Measurements from ENCODE around the gene PHC2. TPM values are rescaled to one million over a fixed set of nuclear protein-coding genes. Genes with fewer than 3 reads are reported as not detected.

PHC2 gene
- total and polyA plus RNA-seq, 9 of the 15 experiments (the other 6 are each of a cell fraction or from before 2014, with no cell fraction given), result 3.1 to 67.6 (median 34.6) TPM

DNA sequence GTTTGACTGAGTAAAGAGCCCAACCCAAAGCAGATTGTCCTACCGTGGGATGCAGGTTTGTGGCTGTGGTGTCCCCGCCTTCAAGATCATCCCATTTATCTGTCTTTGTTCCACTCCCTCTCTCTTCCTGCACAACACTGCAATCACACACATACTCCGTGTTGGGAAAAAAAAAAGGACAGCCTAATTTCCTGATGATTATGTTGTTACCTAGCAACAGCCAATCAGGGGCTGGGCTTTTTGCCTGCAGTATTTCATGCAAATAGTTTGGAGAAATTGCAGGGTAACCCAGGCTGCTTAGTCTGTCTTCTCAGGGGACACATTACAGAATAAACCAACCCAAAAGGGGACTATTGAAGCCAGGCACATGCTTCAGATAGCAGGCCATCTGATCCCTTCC, 38.3 kb downstream of the PHC2 start (continued):
- TF ChIP-seq, protein P1, sequence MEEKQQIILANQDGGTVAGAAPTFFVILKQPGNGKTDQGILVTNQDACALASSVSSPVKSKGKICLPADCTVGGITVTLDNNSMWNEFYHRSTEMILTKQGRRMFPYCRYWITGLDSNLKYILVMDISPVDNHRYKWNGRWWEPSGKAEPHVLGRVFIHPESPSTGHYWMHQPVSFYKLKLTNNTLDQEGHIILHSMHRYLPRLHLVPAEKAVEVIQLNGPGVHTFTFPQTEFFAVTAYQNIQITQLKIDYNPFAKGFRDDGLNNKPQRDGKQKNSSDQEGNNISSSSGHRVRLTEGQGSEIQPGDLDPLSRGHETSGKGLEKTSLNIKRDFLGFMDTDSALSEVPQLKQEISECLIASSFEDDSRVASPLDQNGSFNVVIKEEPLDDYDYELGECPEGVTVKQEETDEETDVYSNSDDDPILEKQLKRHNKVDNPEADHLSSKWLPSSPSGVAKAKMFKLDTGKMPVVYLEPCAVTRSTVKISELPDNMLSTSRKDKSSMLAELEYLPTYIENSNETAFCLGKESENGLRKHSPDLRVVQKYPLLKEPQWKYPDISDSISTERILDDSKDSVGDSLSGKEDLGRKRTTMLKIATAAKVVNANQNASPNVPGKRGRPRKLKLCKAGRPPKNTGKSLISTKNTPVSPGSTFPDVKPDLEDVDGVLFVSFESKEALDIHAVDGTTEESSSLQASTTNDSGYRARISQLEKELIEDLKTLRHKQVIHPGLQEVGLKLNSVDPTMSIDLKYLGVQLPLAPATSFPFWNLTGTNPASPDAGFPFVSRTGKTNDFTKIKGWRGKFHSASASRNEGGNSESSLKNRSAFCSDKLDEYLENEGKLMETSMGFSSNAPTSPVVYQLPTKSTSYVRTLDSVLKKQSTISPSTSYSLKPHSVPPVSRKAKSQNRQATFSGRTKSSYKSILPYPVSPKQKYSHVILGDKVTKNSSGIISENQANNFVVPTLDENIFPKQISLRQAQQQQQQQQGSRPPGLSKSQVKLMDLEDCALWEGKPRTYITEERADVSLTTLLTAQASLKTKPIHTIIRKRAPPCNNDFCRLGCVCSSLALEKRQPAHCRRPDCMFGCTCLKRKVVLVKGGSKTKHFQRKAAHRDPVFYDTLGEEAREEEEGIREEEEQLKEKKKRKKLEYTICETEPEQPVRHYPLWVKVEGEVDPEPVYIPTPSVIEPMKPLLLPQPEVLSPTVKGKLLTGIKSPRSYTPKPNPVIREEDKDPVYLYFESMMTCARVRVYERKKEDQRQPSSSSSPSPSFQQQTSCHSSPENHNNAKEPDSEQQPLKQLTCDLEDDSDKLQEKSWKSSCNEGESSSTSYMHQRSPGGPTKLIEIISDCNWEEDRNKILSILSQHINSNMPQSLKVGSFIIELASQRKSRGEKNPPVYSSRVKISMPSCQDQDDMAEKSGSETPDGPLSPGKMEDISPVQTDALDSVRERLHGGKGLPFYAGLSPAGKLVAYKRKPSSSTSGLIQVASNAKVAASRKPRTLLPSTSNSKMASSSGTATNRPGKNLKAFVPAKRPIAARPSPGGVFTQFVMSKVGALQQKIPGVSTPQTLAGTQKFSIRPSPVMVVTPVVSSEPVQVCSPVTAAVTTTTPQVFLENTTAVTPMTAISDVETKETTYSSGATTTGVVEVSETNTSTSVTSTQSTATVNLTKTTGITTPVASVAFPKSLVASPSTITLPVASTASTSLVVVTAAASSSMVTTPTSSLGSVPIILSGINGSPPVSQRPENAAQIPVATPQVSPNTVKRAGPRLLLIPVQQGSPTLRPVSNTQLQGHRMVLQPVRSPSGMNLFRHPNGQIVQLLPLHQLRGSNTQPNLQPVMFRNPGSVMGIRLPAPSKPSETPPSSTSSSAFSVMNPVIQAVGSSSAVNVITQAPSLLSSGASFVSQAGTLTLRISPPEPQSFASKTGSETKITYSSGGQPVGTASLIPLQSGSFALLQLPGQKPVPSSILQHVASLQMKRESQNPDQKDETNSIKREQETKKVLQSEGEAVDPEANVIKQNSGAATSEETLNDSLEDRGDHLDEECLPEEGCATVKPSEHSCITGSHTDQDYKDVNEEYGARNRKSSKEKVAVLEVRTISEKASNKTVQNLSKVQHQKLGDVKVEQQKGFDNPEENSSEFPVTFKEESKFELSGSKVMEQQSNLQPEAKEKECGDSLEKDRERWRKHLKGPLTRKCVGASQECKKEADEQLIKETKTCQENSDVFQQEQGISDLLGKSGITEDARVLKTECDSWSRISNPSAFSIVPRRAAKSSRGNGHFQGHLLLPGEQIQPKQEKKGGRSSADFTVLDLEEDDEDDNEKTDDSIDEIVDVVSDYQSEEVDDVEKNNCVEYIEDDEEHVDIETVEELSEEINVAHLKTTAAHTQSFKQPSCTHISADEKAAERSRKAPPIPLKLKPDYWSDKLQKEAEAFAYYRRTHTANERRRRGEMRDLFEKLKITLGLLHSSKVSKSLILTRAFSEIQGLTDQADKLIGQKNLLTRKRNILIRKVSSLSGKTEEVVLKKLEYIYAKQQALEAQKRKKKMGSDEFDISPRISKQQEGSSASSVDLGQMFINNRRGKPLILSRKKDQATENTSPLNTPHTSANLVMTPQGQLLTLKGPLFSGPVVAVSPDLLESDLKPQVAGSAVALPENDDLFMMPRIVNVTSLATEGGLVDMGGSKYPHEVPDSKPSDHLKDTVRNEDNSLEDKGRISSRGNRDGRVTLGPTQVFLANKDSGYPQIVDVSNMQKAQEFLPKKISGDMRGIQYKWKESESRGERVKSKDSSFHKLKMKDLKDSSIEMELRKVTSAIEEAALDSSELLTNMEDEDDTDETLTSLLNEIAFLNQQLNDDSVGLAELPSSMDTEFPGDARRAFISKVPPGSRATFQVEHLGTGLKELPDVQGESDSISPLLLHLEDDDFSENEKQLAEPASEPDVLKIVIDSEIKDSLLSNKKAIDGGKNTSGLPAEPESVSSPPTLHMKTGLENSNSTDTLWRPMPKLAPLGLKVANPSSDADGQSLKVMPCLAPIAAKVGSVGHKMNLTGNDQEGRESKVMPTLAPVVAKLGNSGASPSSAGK (IDR thresholded peaks at IDR 0.05), result no peak
- TF ChIP-seq, protein P2, sequence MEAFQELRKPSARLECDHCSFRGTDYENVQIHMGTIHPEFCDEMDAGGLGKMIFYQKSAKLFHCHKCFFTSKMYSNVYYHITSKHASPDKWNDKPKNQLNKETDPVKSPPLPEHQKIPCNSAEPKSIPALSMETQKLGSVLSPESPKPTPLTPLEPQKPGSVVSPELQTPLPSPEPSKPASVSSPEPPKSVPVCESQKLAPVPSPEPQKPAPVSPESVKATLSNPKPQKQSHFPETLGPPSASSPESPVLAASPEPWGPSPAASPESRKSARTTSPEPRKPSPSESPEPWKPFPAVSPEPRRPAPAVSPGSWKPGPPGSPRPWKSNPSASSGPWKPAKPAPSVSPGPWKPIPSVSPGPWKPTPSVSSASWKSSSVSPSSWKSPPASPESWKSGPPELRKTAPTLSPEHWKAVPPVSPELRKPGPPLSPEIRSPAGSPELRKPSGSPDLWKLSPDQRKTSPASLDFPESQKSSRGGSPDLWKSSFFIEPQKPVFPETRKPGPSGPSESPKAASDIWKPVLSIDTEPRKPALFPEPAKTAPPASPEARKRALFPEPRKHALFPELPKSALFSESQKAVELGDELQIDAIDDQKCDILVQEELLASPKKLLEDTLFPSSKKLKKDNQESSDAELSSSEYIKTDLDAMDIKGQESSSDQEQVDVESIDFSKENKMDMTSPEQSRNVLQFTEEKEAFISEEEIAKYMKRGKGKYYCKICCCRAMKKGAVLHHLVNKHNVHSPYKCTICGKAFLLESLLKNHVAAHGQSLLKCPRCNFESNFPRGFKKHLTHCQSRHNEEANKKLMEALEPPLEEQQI (IDR thresholded peaks at IDR 0.05), result no peak
- TF ChIP-seq, protein P3, sequence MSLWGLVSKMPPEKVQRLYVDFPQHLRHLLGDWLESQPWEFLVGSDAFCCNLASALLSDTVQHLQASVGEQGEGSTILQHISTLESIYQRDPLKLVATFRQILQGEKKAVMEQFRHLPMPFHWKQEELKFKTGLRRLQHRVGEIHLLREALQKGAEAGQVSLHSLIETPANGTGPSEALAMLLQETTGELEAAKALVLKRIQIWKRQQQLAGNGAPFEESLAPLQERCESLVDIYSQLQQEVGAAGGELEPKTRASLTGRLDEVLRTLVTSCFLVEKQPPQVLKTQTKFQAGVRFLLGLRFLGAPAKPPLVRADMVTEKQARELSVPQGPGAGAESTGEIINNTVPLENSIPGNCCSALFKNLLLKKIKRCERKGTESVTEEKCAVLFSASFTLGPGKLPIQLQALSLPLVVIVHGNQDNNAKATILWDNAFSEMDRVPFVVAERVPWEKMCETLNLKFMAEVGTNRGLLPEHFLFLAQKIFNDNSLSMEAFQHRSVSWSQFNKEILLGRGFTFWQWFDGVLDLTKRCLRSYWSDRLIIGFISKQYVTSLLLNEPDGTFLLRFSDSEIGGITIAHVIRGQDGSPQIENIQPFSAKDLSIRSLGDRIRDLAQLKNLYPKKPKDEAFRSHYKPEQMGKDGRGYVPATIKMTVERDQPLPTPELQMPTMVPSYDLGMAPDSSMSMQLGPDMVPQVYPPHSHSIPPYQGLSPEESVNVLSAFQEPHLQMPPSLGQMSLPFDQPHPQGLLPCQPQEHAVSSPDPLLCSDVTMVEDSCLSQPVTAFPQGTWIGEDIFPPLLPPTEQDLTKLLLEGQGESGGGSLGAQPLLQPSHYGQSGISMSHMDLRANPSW (CRISPR knock-in tag; IDR thresholded peaks at IDR 0.05), result no peak
- TF ChIP-seq EHMT2 (IDR thresholded peaks at IDR 0.05) (no peak), ETV5 (CRISPR knock-in tag; IDR thresholded peaks at IDR 0.05; ENCODE audit: low read depth) (no peak), KLF10 (CRISPR knock-in tag; IDR thresholded peaks at IDR 0.05) (no peak), RBM25 (IDR thresholded peaks at IDR 0.05; ENCODE audit: low read depth, low read length, severe bottlenecking) (peak; percentile 29), MYBL2 (IDR thresholded peaks at IDR 0.05; ENCODE audit: low read depth) (no peak), MYBL2 (CRISPR knock-in tag; IDR thresholded peaks at IDR 0.05; ENCODE audit: borderline replicate concordance) (no peak), ZNF668 (CRISPR knock-in tag; IDR thresholded peaks at IDR 0.05) (no peak), NFYB (IDR thresholded peaks at IDR 0.05; ENCODE audit: extremely low read depth, insufficient read length) (peak; percentile 55)

Data from K562 (cell line).